Measurements from ENCODE around the gene NEDD4.
"Not testable (repeated sequence)": the region's sequence is repeated elsewhere in the genome, so short reads cannot be mapped to it uniquely, and the experiment has no call there.

The NEDD4 gene

DNA sequence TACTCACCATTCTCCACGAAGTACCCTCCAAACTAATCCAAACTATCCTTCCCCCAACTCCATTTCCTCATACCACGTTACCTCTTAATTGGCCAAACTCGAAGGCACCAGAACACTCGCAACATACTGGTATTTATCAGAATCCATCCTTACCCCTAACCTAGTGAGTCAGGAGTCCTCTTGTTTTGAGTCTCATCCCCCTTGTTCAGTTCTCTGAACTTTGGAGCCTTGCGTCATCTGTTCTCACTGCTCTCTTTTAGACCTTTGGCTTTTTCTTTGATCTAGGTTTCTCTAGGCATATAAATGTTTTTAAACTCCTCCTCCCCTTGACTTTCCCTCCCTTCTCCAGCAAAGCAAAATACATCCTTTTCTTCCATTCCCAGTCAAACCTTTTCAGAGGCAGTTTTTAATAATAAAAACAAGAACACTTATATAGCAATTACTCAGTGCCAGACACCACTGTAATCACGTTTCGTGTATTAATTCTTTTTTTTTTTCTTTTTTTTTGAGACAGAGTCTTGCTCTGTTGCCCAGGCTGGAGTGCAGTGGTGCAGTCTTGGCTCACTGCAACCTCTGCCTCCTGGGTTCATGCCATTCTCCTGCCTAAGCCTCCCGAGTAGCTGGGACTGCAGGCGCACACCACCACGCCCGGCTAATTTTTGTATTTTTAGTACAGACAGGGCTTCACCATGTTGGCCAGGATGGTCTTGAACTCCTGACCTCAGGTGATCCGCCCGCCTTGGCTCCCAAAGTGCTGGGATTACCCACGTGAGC lies 40.7 kb downstream of the NEDD4 start:
- not testable (repeated sequence) for FAIRE-seq

DNA sequence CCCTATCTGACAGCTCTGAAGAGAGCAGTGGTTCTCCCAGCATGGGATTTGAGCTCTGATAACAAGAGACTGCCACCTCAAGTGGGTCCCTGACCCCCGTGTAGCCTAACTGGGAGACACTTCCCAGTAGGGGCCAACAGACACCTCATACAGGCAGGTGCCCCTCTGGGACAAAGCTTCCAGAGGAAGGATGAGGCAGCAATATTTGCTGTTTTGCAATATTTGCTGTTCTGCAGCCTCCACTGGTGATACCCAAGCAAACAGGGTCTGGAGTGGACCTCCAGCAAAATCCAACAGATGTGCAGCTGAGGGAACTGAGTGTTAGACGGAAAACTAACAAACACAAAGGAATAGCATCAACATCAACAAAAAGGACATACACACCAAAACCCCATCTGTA lies 48.8 kb downstream of the NEDD4 start:
- FAIRE-seq, result not testable (repeated sequence)

DNA sequence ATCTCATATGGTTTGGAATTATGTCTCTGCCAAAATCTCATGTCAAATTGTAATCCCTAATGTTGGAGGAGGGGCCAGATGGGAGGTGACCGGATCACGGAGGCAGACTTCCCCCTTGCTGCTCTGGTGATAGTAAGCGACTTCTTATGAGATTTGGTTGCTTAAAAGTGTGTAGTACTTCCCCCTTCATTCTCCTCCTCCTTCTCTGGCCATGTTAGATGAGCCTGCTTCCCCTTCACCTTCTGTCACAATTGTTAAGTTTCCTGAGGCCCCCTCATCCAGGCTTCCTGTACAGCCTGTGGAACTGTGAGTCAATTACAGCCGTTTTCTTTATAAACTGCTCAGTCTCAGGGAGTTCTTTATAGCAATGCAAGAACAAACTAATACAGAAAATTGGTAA lies 51.1 kb downstream of the NEDD4 start:
- no peak for FAIRE-seq

DNA sequence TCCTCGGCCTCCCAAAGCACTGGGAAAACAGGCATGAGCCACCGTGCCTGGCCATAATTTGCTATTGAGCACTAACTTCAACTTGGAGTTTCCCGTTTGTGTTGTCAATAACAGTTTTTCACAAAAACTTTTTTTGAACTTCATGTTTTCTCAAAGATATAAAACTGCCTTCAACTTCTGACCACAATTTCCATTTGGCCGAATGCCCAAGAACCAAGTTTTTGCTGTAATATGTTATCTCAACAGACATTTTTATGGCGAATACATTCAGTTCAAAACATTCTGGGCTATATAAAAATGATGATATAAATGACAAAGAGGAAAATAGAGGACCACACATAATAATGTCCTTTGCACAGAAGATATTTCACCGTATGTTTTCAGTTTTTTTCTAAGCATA lies 56.4 kb downstream of the NEDD4 start:
- FAIRE-seq, result no peak

DNA sequence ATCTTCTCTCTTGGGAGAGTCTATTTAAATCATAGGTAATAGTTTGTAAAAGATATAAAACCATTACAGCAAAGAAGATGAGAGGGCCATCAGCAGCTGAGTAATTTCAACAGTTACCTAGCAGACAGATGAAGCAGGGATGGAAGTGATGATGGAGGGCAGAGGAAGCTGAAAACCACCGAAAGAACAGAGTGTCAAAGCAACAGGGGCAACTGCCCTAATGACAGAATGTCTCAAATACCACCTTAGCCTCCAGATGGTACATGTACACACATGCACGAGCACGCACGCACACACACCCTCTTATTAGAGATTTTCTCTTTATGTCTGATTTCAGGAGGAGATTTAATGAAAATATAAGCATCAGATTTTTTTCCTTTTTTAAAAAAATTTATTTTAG lies 64.5 kb downstream of the NEDD4 start:
- FAIRE-seq, result no peak

DNA sequence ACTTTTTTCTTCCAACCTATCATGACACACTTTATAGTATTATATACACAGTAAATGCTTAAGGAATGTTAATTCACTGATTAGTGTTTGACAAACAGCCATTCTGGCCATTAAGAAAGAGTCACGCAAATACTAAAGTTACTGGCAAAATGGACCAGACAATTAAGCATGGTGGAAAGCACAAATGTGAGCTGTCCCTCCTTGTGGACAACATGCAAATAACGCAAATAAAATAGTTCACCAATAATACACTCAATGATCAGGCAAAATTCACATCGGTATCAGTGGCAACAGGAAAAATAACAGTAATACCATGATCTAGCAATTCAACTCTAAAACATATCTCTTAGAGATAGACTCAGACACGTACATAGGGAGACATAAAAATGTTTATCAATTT lies 71.7 kb downstream of the NEDD4 start:
- FAIRE-seq, result no peak

DNA sequence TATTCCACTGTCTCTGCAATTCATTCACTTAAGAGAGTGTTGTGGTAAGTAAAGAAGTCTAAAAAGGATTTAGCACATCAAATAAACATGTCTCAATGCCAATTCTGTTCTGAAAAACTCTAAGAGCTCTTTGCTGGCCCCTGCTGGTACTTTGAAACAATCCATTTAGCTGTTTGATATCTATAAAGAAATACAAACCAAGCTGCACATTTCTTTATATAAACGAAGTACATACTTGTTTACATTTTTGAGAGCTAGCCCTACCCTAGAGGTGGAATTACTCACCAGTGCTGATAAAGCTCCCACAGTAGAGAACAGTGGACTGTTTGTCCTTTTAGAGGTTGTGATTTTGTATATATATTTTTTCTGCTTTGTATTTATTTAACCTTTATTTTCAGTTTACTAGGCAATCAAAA lies 75.5 kb downstream of the NEDD4 start:
- peak; percentile 68 for FAIRE-seq

DNA sequence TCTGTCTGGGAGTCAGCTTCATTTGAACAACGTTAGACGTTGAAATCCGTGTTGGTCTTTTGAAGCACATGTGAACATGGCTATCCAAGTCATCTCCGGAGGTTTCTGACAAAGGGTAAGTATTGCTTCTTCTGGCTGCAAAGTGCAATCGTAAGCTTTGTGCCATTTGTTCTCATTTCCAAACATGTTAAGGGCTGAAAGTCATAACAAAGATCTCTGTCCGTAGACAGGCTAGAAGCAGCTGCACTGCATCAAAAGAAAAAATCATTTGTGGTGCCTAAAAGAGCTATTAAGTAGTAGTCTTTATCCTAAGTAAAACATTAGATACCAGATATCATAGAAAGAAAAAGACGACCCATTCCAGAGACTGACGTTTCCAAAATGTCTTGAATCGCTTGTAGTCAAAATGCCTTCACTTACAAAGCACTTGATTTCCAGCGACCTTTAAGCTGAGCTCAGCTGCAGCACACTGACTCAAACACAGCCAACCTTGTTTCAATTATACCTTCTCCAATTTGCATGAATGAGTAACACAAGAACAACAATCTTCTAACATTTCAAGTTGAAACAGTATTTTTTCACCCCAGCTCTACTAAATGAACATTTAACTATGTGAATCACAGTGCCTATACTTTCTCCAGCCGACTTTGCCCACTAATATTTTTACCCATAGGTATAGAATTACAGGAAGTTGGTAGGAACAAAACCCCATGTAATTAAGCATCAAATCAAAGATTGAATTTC lies 76.6 kb downstream of the NEDD4 start:
- no peak for FAIRE-seq

DNA sequence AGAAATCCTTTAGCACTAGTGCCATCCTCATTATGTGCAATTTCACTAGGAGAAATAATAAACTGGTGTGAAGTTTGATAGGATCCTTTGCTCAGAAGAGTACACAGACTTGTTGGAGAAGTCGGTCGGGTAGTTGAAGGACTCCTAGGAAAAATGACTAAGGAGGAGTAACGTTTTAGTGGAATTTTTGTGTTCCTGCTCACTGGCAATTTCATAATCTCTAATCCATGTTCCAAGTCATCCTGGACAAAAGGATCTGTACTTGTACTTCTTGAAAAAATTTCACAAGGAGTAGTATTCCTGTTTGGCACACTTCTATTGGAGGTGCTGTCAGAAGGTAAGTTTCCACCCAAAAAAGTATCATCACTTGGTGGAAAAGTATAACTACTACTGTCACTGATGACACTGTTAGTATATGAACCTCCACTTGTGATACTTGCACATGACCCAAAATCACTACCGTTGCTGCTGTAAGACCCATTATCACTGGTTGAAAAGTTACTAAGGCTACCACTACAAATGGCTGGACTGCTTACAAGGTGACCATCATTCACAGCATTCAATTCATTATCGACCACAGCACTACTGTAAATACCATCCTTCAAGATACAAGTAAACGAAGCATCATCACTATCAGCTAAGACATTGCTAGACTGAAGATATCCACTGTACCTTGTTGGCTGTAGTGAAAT lies 77.4 kb downstream of the NEDD4 start:
- no peak for FAIRE-seq

DNA sequence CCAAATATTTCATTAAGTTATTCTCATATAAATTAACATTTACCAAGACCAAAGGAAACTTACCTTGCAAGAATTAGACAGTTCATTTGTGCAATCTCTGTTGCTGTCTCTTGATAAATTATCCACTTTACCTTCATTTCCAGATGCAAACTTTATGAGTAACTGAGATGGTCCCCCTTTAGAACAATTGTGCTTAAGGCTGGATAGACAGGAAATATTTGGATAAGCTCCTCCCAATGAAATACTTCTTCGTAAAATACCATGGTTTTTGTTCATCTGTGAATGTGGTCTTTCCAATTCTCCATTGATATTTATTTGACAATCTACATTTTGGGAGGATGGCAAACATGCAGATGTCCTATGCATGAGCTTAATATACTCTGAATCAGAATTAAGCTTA lies 78.2 kb downstream of the NEDD4 start:
- no peak for FAIRE-seq

DNA sequence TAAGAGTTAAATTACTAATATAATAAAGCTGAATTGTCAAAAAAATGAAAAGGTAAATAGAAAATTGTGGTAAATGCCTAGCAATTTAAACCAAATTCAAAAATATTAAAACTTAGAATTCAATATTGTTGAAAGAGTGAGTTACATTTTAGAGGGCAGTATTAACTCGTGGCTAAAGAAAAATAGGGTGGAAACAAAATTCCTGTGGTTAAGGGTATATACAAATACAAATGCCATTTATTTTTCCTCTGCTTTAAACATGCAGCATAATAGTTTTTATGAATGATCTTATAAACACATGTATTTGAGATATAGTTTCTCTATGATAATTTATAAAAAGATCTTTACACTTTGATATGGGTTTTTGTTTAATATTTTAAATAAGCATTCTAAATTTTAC lies 79.0 kb downstream of the NEDD4 start:
- no peak for FAIRE-seq

DNA sequence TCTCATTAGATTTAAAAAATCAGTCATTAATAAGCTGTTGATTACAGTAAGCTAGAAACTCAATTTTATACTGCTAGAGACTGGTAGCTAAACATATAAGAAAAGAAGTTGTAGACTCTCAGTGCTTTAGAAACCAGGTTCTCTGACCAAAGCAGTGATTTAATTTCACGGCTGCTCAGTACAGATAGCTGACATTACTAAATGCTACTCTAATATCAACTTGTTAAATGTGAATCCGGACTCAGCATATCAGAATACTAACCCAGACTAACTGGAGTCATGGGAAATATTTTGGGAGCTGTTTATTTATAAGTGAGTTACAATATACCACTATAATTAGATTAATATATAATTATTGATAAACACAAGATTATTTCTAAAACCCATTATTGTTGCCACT lies 80.4 kb downstream of the NEDD4 start:
- no peak for FAIRE-seq

DNA sequence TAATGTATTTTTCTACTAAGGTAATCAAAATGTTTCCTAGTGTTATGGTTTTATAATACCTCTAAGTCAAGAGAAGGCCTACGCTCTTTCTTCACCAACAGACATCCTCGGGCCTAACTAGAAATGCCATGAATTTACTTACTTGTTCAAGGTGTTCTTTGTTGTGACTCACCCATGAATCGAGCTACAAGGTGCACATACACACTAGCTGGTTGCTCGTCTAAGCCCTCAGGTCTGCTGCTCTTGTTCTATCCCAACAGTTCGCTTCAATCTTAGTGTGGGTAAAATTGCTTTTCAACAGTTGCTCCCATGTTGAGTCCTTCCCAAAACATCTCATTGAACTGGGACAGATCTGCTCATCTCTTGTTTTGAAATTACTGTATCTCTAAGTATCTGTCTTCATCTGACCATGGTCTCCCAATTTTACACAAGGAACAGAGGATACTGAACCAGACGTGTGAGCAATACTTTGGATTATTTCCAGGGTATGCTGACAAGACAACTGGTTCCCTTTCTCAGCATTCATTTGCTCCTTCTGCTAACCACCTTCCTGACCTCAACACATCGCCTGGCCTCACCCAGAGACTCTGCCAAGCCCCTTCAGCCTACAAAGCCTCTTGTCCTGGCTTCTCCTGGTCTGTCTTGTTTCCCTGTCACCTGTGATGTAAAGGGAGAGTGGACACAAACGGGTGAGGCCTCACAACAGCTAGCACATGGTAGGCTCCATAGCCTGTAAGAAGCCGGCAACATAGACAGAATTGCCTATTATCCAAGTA lies 84.2 kb downstream of the NEDD4 start:
- no peak for FAIRE-seq

DNA sequence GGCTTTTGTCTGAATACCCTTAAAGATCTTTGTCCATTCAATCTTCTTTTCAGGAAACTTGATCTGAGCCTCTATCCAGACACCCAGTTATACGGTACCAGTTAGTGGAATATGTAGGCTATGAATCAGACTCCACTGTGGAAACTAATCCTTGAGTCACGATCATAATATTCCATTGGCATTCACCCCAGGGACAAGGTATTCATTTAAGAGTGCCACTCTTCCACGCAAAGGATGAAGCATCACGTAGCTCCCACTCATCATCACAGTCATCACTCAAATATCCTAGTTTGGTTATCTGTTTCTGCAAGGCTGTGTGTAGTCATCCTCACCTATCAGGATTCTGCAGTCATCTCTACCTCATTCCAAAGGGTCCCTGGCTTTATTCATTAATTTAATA lies 85.6 kb downstream of the NEDD4 start:
- FAIRE-seq, result no peak

DNA sequence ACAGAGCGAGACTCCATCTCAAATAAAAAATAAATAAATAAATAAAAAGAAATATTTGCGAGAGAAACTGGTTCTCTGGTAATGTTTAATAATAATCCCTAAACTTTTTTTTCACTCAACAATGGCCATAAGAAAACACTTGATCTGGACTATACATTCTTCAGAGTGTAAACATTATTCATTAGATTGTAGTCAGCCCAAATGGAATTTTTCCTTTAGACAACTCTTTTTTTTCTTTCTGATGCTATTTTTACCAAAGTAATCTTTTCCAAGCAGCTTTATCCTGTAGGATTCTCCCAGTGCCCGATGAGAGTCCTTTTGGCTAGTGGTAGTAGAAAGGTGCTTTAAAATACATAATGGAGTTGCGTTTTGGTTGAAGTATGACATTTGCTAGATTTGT lies 90.4 kb downstream of the NEDD4 start:
- no peak for FAIRE-seq

DNA sequence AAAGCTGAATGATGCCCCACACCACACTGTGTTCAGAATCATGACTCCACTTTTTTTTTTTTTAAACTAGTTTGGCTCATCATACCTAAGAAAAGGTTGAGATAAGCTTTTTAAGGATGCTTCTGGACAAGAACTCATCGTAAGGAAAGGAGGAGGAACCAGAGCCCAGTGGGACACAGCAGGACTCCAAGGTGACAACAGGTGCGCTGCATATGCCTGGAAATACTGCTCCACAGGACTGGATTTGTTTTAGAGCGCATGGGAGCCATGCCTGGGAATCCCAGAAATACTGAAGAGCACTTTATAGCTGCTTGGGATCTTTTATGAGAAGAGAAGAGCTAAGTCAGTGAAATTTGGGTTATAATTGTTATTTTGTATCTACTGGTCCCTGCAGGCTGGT lies 93.4 kb downstream of the NEDD4 start:
- FAIRE-seq, result no peak

DNA sequence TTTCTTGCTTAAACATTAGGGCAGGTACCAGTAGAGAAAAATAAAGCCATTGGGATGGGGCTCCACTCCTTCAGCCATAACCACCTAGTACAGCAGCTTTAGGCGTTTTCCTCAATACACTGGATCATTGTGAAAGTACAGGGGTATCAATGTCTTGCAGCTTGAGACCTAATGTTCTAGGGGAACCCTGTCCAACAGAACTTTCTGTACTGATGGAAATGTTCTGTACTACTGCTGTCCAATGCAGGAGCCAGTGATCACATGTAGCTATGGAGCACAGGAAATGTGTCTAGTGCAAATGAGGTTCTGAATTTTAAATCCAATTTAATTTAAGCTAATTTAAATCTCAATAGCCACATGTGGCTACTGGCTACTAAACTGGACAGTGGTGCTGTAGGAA lies 93.9 kb downstream of the NEDD4 start:
- FAIRE-seq, result no peak

DNA sequence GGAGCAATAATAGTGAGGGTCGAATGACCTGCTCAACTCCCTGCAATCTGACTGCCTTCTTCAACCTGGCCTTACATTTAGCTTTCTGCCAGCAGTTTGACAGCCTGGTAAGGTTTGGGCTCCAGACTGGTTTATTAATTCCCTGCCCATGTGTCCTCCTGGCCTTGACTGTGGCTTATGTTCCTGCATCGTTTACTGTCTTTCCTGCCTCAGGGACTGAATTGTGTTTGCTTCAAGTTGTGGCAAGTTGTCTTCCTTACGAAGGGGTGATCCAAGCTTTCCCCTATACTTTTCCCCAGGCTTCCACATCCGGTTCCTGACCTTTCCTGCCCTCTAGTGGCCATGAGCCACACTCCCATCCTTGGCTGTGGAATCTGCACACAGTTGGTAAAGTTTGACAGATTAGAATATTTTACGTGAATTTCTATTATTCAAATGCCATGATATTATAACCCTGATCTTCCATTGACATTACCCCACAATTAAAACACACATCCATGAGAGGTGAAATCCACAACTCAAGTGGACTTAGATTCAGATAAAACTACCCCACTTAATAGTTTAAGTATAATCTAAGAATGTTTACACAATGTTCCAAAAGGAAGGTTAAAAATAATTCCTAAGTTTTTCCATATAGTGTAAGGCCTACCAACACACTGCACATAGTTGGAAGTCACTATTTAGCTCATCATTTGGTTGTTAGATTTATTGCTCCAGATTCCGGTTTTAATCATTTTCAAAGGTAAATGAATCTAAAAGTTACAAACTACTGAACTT lies 95.7 kb downstream of the NEDD4 start:
- peak; percentile 82 for FAIRE-seq

DNA sequence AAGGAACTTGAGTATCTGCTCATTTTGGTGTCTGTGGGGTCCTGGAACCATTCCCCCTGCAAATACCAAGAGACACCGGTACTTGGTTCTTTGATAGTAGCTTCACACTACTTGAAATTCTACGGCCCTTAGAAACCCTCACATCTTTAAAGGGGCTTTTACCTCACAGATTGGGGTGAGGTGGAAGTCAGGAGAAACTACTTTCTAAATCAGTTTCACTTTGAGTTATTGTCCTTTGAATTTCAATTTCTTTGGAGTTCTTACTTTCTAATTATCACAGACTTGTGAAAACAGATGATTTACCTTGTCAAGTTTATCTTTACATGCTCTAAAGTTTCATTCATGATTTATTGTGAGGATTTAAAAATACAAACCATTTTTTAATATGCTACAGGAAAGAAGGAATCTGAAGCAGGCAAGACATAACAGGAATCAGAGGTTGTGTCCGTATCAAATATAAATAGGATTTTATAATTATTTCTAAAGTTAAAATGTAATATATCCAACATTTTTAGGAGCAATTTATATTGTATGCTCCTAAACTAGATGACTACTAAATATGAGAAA lies 98.9 kb downstream of the NEDD4 start:
- no peak for FAIRE-seq

DNA sequence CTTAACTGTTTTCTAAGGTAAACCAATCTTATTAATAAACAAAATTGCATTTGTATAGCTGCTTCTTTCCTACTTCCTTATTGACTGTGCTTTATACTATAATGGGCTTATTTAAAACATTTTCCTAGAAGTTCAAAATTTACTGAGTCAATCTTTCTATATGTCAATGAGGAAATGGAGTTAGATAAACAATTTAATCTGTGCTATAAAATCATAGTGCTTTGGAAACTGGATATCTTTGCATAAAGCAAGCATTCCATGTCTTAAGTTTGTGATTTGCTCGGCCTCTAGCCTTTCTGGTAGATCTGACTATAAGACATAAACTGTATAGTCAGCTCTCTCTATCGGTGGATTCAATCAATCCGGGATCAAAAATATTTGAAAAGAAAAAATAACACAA lies 99.6 kb downstream of the NEDD4 start:
- no peak for FAIRE-seq

DNA sequence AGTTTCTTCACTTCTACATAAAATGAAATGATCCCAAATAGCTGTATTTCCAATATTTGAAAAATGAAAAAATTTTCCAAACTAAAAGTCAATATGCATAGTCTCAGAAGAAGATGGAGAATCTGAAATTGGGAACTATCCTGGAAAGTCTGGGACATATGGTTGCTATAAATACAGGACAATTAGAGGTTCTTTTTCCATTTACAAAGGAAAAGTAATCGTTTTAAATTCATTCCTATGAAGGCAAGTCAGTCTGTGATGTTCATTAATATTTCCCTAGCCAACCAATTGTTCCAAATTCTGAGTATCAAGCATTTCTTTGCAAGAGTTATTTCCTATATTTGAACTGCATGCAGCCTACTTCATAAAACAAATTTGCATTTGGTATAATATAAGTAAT lies 102.2 kb downstream of the NEDD4 start:
- FAIRE-seq, result no peak

DNA sequence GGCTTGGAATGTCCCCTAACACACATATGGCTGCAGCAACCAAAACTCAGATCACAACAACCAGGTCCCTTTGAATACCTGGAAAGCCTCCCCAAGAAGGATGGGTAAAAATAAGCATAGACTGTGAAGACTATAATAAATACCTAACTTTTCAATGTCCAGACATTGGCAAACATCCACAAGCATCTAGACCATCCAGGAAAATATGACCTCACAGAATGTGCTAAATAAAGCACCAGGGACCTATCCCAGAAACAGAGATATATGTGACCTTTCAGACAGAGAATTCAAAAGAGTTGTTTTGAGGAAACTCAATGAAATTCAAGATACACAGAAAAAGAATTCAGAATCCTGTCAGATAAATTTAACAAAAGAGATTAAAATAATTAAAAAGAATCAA lies 109.2 kb downstream of the NEDD4 start:
- FAIRE-seq, result no peak
